MM.1S (cell line): ENCODE results near the gene POLD4.

Source experiments
- DNase-seq: peaks from one replicate; pipeline ENCODE4 v3.0.0-alpha.2; 2015
- H2AFZ ChIP-seq: fragments of 300-600 bp; sonication (generic); 2 replicates; pipeline ENCODE4 v1.6.0; 2016; ENCODE audit warnings: antibody characterized with exemption, low read length
- H3F3A ChIP-seq: fragments of 300-600 bp; sonication (generic); 2 replicates; pipeline ENCODE4 v1.6.1; 2016; ENCODE audit warnings: mild to moderate bottlenecking, antibody characterized with exemption, low read length, moderate library complexity, mixed read lengths; ENCODE audit not compliant: insufficient read depth
- H3K27ac ChIP-seq: fragments of 300-600 bp; sonication (generic); 2 replicates; pipeline ENCODE4 v1.5.1; 2016; ENCODE audit warnings: mild to moderate bottlenecking, low read length
- H3K27me3 ChIP-seq: fragments of 300-600 bp; sonication (generic); replicated peaks from 2 replicates; pipeline ENCODE4 v1.6.0; 2016; ENCODE audit warnings: low read length; ENCODE audit not compliant: insufficient read depth
- H3K36me3 ChIP-seq: fragments of 300-600 bp; sonication (generic); replicated peaks from 2 replicates; pipeline ENCODE4 v1.6.1; 2016; ENCODE audit warnings: mild to moderate bottlenecking, low read length, mixed read lengths; ENCODE audit not compliant: insufficient read depth
- H3K4me1 ChIP-seq: fragments of 300-600 bp; sonication (generic); 2 replicates; pipeline ENCODE4 v1.6.1; 2016; ENCODE audit warnings: low read length, mixed read lengths
- H3K4me2 ChIP-seq: fragments of 300-600 bp; sonication (generic); 2 replicates; pipeline ENCODE4 v1.6.0; 2016; ENCODE audit warnings: low read depth, low read length
- H3K4me3 ChIP-seq: fragments of 300-600 bp; sonication (generic); 2 replicates; pipeline ENCODE4 v1.5.1; 2016; ENCODE audit warnings: low read length, mixed read lengths
- H3K79me2 ChIP-seq: fragments of 300-600 bp; sonication (generic); 2 replicates; pipeline ENCODE4 v1.6.1; 2016; ENCODE audit warnings: mixed run types, low read length, mixed read lengths
- H3K9ac ChIP-seq: fragments of 300-600 bp; sonication (generic); 2 replicates; pipeline ENCODE4 v1.6.1; 2016; ENCODE audit warnings: low read length, mixed read lengths
- H3K9me2 ChIP-seq: fragments of 300-600 bp; sonication (generic); replicated peaks from 2 replicates; pipeline ENCODE4 v1.6.1; 2016; ENCODE audit warnings: mild to moderate bottlenecking, low read length, mixed read lengths; ENCODE audit not compliant: insufficient read depth
- H3K9me3 ChIP-seq: fragments of 300-600 bp; sonication (generic); replicated peaks from 2 replicates; pipeline ENCODE4 v1.6.1; 2016; ENCODE audit warnings: mild to moderate bottlenecking, low read length, mixed read lengths; ENCODE audit not compliant: insufficient read depth
- H4K20me1 ChIP-seq: fragments of 300-600 bp; sonication (generic); 2 replicates; pipeline ENCODE4 v1.6.1; 2016; ENCODE audit warnings: mild to moderate bottlenecking, low read length, moderate library complexity, mixed read lengths; ENCODE audit not compliant: insufficient read depth
- CTCF ChIP-seq: fragments of 300-600 bp; sonication (generic); IDR thresholded peaks from 2 replicates; pipeline ENCODE4 v1.5.1; 2016; ENCODE audit warnings: antibody characterized with exemption, low read length, mixed read lengths
- EZH2 ChIP-seq: fragments of 300-600 bp; sonication (generic); optimal IDR thresholded peaks from 2 replicates; pipeline ENCODE3; 2017; ENCODE audit warnings: low read depth, mild to moderate bottlenecking, antibody characterized with exemption, low read length, mixed read lengths
- EZH2phosphoT487 ChIP-seq: fragments of 300-600 bp; sonication (generic); IDR thresholded peaks from 2 replicates; pipeline ENCODE4 v1.6.1; 2018; ENCODE audit warnings: antibody characterized with exemption, low read length

POLD4 gene

GRCh38 chr11:67349928-67350465 is 3.3 kb downstream of the POLD4 start:
- TF ChIP-seq EZH2phosphoT487, result no peak
- TF ChIP-seq CTCF, result no peak
- no peak for TF ChIP-seq EZH2
- Histone ChIP-seq H3K4me1 (peaks cover 33% of the 10 kb centered on the region), H3K9me3 (no peaks in the 10 kb centered on the region), H3K27me3 (no peaks in the 10 kb centered on the region), H4K20me1 (no peaks in the 10 kb centered on the region), H2AFZ (no peak overlapping the region), H3K36me3 (no peaks in the 10 kb centered on the region), H3K4me2 (peak overlapping the region; percentile 7; the same call in 1 of the 2 replicates), H3K9ac (no peak overlapping the region), H3K9me2 (no peaks in the 10 kb centered on the region), H3K4me3 (no peak overlapping the region), H3F3A (peaks cover 26% of the 10 kb centered on the region), H3K27ac (peak overlapping the region; percentile 4; the same call in 1 of the 2 replicates), H3K79me2 (peaks cover 8% of the 10 kb centered on the region; the same call in 1 of the 2 replicates)
- DNase-seq, result no peak

- DNase-seq, result no peak
- H3K4me1 ChIP-seq, result peaks cover 30% of the 10 kb centered on the region
- H3K36me3 ChIP-seq, result no peaks in the 10 kb centered on the region
- no peak overlapping the region for H2AFZ ChIP-seq
- no peak overlapping the region for H3K4me2 ChIP-seq
- no peaks in the 10 kb centered on the region for H3K9me2 ChIP-seq
- no peak overlapping the region for H3K9ac ChIP-seq
- TF ChIP-seq CTCF (no peak), EZH2 (no peak), EZH2phosphoT487 (no peak)
- no peaks in the 10 kb centered on the region for H4K20me1 ChIP-seq
- H3K9me3 ChIP-seq, result no peaks in the 10 kb centered on the region
- peaks cover 24% of the 10 kb centered on the region for H3F3A ChIP-seq
- H3K79me2 ChIP-seq, result peaks cover 8% of the 10 kb centered on the region; the same call in 1 of the 2 replicates
- no peaks in the 10 kb centered on the region for H3K27me3 ChIP-seq
- H3K27ac ChIP-seq, result no peak overlapping the region
- H3K4me3 ChIP-seq, result no peak overlapping the region
Observed at GRCh38 chr11:67349457-67349856, 3.9 kb downstream of the POLD4 start.

- Histone ChIP-seq H3K27me3 (no peaks in the 10 kb centered on the region), H3K9ac (no peak overlapping the region), H3K4me1 (peaks cover 30% of the 10 kb centered on the region), H3K4me3 (no peak overlapping the region), H3K36me3 (no peaks in the 10 kb centered on the region), H3K27ac (no peak overlapping the region), H3K9me2 (no peaks in the 10 kb centered on the region), H3K79me2 (peaks cover 8% of the 10 kb centered on the region; the same call in 1 of the 2 replicates), H3F3A (peaks cover 22% of the 10 kb centered on the region), H3K4me2 (no peak overlapping the region), H3K9me3 (no peaks in the 10 kb centered on the region), H4K20me1 (no peaks in the 10 kb centered on the region), H2AFZ (no peak overlapping the region)
- no peak for DNase-seq
- no peak for TF ChIP-seq EZH2
- TF ChIP-seq CTCF, result no peak
- no peak for TF ChIP-seq EZH2phosphoT487
Observed at GRCh38 chr11:67349036-67349435, 4.3 kb downstream of the POLD4 start.
